Parathyroid adenoma (tissue), 2 donors: ENCODE data around the gene DUS1L.

Experiments
- H2AFZ ChIP-seq: fragments of 300-600 bp; sonication (generic); one replicate; pipeline ENCODE4 v1.7.0; 2017; ENCODE audit warnings: antibody characterized with exemption, mild to moderate bottlenecking
- H3K27ac ChIP-seq: fragments of 300-600 bp; sonication (generic); one replicate; pipeline ENCODE4 v1.7.0; 2017
- H3K27me3 ChIP-seq: fragments of 300-600 bp; sonication (generic); one replicate; pipeline ENCODE4 v1.7.0; 2017; ENCODE audit warnings: low read length; ENCODE audit not compliant: control insufficient read depth, insufficient read depth
- H3K36me3 ChIP-seq: fragments of 300-600 bp; sonication (generic); one replicate; pipeline ENCODE4 v1.7.0; 2017; ENCODE audit warnings: low read length; ENCODE audit not compliant: control insufficient read depth, insufficient read depth
- H3K4me1 ChIP-seq: fragments of 300-600 bp; sonication (generic); one replicate; pipeline ENCODE4 v1.7.0; 2017; ENCODE audit warnings: control low read depth
- H3K4me2 ChIP-seq: fragments of 300-600 bp; sonication (generic); one replicate; pipeline ENCODE4 v1.7.0; 2017; ENCODE audit warnings: low read length
- H3K4me3 ChIP-seq: fragments of 300-600 bp; sonication (generic); one replicate; pipeline ENCODE4 v1.7.0; 2017; ENCODE audit warnings: low read depth, low read length
- H3K79me2 ChIP-seq: fragments of 300-600 bp; sonication (generic); one replicate; pipeline ENCODE4 v1.7.0; 2017; ENCODE audit warnings: control low read depth
- H3K9ac ChIP-seq: fragments of 300-600 bp; sonication (generic); one replicate; pipeline ENCODE4 v1.7.0; 2017; ENCODE audit warnings: mild to moderate bottlenecking
- H3K9me3 ChIP-seq: fragments of 300-600 bp; sonication (generic); one replicate; pipeline ENCODE4 v1.7.0; 2017; ENCODE audit warnings: low read length; ENCODE audit not compliant: control insufficient read depth
- CTCF ChIP-seq: fragments of 300-600 bp; sonication (generic); IDR thresholded peaks from one replicate; pipeline ENCODE4 v1.7.0; 2017; ENCODE audit warnings: antibody characterized with exemption, mild to moderate bottlenecking
- donor health status: primary hyperparathyroidism.

The DUS1L gene

DNA sequence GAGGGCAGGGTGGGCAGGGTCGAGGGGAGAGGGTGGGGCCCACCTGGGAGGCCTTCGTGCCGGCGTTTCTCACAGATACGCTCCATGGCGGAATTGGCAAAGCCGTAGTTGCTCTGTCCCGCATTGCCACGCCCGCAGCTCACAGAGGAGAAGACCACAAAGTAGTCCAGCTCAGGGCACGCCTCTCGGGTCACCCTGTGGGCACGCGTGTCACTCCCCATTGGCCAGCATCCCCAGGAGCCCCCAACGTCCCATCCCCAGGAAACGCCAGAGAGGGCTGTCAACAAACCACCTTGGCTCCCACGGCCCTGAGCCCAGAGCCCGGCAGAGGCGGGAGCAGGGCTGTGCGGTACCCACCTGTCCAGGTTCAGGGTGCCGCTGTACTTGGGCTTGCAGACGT, 16.4 kb upstream of the DUS1L start:
- Histone ChIP-seq H3K36me3 (no peaks in the 10 kb centered on the region), H3K27ac (no peak overlapping the region), H3K79me2 (no peaks in the 10 kb centered on the region), H3K4me2 (no peak overlapping the region), H3K9me3 (no peaks in the 10 kb centered on the region), H2AFZ (no peak overlapping the region), H3K9ac (no peak overlapping the region), H3K27me3 (no peaks in the 10 kb centered on the region), H3K4me1 (no peaks in the 10 kb centered on the region), H3K4me3 (no peak overlapping the region)
- no peak for TF ChIP-seq CTCF

DNA sequence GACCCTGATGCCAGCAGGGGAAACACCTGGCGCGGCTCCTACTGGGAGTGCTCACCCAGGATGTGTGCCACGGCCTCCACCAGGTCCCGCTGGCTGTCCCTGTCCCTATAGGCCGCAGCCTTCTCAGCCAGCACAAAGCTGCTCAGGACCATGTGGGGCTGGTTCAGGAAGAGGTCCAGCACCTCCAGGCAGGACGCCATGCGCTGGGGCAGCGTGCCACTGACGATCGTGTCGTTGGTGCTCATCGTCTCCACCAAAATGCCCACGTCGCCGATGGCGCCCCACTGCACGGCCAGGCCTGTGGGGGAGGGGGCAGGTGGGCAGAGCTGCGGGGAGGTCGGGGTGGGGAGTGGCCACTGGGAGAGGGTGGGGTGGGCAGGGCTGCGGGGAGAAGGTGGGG, 15.9 kb upstream of the DUS1L start:
- H3K36me3 ChIP-seq = no peaks in the 10 kb centered on the region

GRCh38 chr17:82080789-82081464, 15.3 kb upstream of the DUS1L start:
- Histone ChIP-seq H3K9me3 (no peaks in the 10 kb centered on the region), H3K27me3 (no peaks in the 10 kb centered on the region), H3K4me1 (no peaks in the 10 kb centered on the region), H3K79me2 (no peaks in the 10 kb centered on the region), H3K36me3 (no peaks in the 10 kb centered on the region), H3K4me3 (no peak overlapping the region), H3K4me2 (no peak overlapping the region), H3K9ac (no peak overlapping the region), H3K27ac (no peak overlapping the region), H2AFZ (no peak overlapping the region)
- no peak for TF ChIP-seq CTCF

More for the DNA sequence above, 15.9 kb upstream of the DUS1L start:
- Histone ChIP-seq H3K9ac (no peak overlapping the region), H3K79me2 (no peaks in the 10 kb centered on the region), H3K27ac (no peak overlapping the region), H3K4me3 (no peak overlapping the region), H3K4me1 (no peaks in the 10 kb centered on the region), H3K4me2 (no peak overlapping the region), H3K9me3 (no peaks in the 10 kb centered on the region), H3K27me3 (no peaks in the 10 kb centered on the region), H2AFZ (no peak overlapping the region)
- no peak for TF ChIP-seq CTCF

GRCh38 chr17:82080048-82080788, 14.6 kb upstream of the DUS1L start:
- no peak for TF ChIP-seq CTCF
- H3K9ac ChIP-seq = no peak overlapping the region
- H3K36me3 ChIP-seq = no peaks in the 10 kb centered on the region
- H3K27ac ChIP-seq = no peak overlapping the region
- H3K4me3 ChIP-seq = no peak overlapping the region
- H2AFZ ChIP-seq = no peak overlapping the region
- H3K4me2 ChIP-seq = no peak overlapping the region
- H3K9me3 ChIP-seq = no peaks in the 10 kb centered on the region
- no peaks in the 10 kb centered on the region for H3K4me1 ChIP-seq
- no peaks in the 10 kb centered on the region for H3K79me2 ChIP-seq
- H3K27me3 ChIP-seq = no peaks in the 10 kb centered on the region
